ENCODE measurements around the gene NAXE.
"Not testable (repeated sequence)": the region's sequence is repeated elsewhere in the genome, so short reads cannot be mapped to it uniquely, and the experiment has no call there.

The NAXE gene

GRCh38 chr1:156624814-156625435 is 33.3 kb downstream of the NAXE start:
- DNase-seq, result no peak

GRCh38 chr1:156625436-156626078 is 34.0 kb downstream of the NAXE start:
- DNase-seq, result peak; percentile 67

- DNase-seq, result no peak
These were observed 34.5 kb downstream of the NAXE start for GRCh38 chr1:156626079-156626438.

DNA sequence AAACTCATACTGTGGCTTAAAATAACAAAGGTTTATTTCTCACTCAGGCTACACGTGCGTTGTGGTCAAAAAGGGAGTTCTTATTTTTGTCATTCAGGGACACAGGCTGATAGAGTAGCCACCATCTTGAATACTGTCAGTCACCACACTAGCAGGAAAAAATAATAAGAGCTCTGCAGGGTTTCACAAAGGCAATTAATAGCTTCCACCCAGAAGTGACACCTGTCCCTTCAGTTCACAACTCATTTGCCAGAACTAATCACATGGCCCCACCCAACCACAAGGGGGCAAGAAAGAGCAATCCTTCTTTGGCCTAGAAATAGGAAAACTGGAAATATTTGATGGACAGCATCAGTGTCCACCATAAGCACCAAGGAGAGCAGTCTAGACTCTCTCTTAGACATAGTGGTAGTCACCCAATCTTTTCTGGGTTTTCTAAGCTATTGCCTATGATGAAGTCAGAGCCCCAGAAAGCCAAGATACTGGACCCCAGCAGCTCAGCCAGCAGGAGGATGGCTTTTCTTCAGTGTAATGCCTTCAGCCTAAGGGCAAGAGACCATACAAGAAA is 35.8 kb downstream of the NAXE start:
- DNase-seq, result no peak

DNA sequence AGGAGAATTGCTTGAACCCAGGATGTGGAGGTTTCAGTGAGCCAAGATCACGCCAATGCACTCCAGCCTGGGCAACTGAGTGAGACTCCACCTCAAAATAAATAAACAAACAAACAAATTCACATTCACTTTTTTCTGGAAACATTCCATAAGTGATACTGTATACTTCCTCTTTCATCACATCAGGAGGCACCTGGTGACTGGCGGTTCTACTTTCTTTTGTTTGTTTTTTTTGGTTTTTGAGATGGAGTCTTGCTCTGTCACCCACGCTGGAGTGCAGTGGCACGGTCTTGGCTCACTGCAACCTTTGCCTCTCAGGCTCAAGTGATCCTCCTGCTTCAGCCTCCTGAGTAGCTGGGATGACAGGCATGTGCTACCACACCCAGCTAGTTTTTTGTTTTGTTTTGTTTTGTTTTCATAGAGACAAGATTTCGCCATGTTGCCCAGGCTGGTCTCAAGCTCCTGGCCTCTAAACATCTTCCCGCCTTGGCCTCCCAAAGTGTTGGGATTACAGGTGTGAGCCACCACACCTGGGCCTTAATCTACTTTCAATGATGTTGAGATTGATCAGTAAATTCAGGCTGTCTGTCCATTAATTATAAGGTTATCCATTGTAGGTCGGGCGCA is 38.4 kb downstream of the NAXE start:
- DNase-seq, result no peak

DNA sequence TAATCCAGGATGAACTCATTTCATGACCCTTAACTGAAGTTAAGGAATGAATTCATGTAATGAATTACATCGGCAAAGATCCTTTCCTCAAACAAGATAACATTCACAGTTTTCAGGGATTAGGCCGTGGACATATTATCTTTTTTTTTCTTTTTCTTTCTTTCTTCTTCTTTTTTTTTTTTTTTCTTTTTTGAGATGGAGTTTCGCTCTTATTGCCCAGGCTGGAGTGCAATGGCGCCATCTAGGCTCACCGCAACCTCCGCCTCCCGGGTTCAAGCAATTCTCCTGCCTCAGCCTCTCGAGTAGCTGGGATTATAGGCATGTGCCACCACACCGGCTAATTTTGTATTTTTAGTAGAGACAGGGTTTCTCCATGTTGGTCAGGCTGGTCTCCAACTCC is 39.6 kb downstream of the NAXE start:
- not testable (repeated sequence) for DNase-seq

GRCh38 chr1:156632355-156632754 is 40.8 kb downstream of the NAXE start:
- no peak for DNase-seq

- DNase-seq, result no peak
These were observed 46.8 kb downstream of the NAXE start for GRCh38 chr1:156638189-156638985.

- no peak for DNase-seq
These were observed 48.1 kb downstream of the NAXE start for GRCh38 chr1:156639601-156640101.

DNA sequence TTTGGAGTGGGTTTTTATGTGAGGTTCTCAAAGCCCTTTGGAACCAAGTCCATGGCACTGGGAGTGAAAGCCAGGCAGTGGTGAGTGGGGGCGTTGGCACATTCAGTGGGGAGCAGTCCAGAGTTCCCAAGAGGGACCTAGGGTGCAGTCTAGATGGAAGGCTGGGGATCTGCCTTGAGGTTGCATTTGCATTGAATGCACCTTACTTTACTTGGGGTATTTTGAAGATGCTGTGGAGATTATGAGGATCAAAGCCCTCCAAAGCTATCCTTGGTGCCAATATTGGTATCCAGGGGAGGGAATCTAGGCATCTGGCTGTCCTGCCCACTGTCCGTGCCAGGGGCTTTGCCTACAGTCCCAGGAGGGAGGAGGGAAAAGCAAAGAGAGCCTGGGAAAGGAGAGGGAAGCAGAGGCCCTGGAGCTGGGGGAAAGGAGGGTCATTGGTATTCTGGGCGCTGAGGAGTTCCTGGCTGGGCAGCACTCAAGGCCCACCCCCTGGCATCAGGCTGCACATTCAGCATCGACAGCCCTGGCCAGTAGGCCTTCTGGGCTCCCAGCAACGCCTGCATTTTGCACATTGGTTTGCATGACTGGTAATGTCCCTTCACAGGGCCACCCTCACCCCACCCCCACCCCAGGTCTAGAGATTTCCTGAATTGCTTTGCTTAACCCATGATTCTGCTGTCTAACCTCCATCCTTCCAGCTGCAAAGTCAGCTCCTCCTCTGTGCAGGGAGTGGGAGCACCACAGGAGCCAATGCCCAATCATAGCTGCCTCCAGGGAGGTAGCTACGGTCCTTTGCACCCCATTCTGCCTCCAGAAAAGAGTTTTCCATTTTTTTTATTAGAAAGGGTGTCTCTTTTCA is 49.5 kb downstream of the NAXE start:
- no peak for DNase-seq

GRCh38 chr1:156641761-156642264 is 50.2 kb downstream of the NAXE start, which contains the start of gene BCAN:
TSS of gene BCAN (plus strand) at chr1:156642117. CDS start at chr1:156646055, 3,938 bp downstream.
- DNase-seq, result peak; percentile 64

- DNase-seq, result no peak
These were observed 50.9 kb downstream of the NAXE start for GRCh38 chr1:156642265-156643048.

- DNase-seq, result no peak
These were observed 51.6 kb downstream of the NAXE start for GRCh38 chr1:156643049-156643777.

DNA sequence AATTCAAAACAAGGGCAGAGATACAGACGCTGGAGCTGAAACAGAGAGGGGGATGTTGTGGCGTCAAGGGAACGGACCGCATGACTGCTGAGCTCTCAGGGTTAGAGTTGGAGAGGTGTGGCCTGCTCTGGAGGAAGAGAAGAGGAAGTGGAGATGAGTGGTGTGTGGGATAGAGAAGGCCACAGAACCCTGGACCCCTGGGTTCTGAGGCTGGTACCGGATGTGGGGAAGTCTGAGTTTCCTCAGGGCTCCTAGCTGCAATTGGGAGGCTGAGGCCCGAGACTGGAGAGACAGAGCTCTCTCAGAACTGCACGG is 52.2 kb downstream of the NAXE start:
- DNase-seq, result no peak

All from femur (tissue), 1 donor.